ENCODE results near the gene ZNF827.

Gene ZNF827

DNA sequence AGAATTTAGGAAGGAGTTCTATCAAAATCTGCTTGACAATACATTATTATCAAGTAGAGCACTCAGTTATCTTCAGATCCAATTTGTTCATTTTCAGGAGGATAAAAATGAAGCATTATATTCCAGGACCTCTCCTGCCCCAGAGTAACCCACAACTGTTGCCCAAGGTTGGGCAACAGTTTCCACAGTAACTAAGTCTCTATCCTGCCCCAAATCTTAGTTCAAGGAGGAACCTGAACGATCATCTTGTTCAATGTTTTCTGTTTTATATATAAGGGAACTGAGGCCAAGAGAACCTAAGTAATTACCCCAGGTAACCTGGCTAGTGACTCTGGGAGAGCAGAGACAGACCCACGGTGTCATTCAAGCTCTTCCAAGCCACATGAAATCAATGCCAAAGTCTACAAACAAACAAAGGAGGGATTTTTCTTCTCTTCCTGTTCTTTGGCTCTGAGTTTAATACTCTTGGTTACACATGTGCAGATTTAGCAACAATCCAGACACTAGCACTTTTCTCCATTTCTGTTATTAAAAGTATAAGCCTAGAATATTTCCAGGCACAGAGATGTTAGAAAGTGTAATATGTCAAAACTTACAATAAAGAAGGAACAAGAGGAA is 153.1 kb downstream of the ZNF827 start:
- no peaks in the 10 kb centered on the region for H3K9me3 ChIP-seq
- H3K4me3 ChIP-seq (ENCODE audit: low read depth in 1 of 2, low read length in 1 of 2), result no peak overlapping the region
- H3K4me1 ChIP-seq (ENCODE audit: control insufficient read depth in 1 of 2, insufficient read depth in 1 of 2, low read depth in 1 of 2, low read length in 1 of 2), result peaks cover 19 to 26% of the 10 kb centered on the region in 2 experiments
- H3K27ac ChIP-seq, result peak overlapping the region; percentile 49
- no peaks in the 10 kb centered on the region for H3K27me3 ChIP-seq
- no peaks in the 10 kb centered on the region for H3K36me3 ChIP-seq
- TF ChIP-seq, protein P1, sequence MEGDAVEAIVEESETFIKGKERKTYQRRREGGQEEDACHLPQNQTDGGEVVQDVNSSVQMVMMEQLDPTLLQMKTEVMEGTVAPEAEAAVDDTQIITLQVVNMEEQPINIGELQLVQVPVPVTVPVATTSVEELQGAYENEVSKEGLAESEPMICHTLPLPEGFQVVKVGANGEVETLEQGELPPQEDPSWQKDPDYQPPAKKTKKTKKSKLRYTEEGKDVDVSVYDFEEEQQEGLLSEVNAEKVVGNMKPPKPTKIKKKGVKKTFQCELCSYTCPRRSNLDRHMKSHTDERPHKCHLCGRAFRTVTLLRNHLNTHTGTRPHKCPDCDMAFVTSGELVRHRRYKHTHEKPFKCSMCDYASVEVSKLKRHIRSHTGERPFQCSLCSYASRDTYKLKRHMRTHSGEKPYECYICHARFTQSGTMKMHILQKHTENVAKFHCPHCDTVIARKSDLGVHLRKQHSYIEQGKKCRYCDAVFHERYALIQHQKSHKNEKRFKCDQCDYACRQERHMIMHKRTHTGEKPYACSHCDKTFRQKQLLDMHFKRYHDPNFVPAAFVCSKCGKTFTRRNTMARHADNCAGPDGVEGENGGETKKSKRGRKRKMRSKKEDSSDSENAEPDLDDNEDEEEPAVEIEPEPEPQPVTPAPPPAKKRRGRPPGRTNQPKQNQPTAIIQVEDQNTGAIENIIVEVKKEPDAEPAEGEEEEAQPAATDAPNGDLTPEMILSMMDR (IDR thresholded peaks at IDR 0.05), result no peak

- H3K36me3 ChIP-seq, result no peaks in the 10 kb centered on the region
- H3K4me3 ChIP-seq (ENCODE audit: low read depth in 1 of 2, low read length in 1 of 2), result no peak overlapping the region
- H3K27ac ChIP-seq, result no peak overlapping the region
- H3K4me1 ChIP-seq (ENCODE audit: control insufficient read depth in 1 of 2, insufficient read depth in 1 of 2, low read depth in 1 of 2, low read length in 1 of 2), result peaks cover 21 to 33% of the 10 kb centered on the region in 2 experiments
- TF ChIP-seq, protein P1 (IDR thresholded peaks at IDR 0.05), result no peak
- no peaks in the 10 kb centered on the region for H3K27me3 ChIP-seq
- H3K9me3 ChIP-seq, result no peaks in the 10 kb centered on the region
Measured at GRCh38 chr4:145784036-145784435, 154.6 kb downstream of the ZNF827 start.

DNA sequence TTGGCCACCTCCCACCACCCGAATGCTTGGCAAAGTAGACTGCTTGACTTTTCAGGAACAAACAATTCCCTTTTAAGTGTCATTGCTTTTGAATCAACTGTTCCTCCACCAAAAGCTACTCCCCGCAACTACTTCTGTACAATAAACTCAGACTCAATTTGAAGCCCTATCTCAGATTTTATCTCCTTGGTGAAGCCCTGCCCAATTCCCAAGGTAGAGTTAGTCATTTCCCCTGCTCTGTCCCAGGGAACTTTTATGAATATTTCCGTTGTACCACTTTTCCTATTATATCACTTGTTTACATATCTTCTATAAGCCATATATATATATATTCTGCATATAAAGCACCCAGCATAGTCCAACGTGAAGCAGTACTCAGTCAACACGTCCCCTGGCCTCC is 155.9 kb downstream of the ZNF827 start:
- peaks cover 22 to 35% of the 10 kb centered on the region in 2 experiments for H3K4me1 ChIP-seq (ENCODE audit: control insufficient read depth in 1 of 2, insufficient read depth in 1 of 2, low read depth in 1 of 2, low read length in 1 of 2)
- no peaks in the 10 kb centered on the region for H3K9me3 ChIP-seq
- H3K27ac ChIP-seq, result no peak overlapping the region
- H3K27me3 ChIP-seq, result no peaks in the 10 kb centered on the region
- TF ChIP-seq, protein P1 (IDR thresholded peaks at IDR 0.05), result no peak
- no peaks in the 10 kb centered on the region for H3K36me3 ChIP-seq
- no peak overlapping the region for H3K4me3 ChIP-seq (ENCODE audit: low read depth in 1 of 2, low read length in 1 of 2)

DNA sequence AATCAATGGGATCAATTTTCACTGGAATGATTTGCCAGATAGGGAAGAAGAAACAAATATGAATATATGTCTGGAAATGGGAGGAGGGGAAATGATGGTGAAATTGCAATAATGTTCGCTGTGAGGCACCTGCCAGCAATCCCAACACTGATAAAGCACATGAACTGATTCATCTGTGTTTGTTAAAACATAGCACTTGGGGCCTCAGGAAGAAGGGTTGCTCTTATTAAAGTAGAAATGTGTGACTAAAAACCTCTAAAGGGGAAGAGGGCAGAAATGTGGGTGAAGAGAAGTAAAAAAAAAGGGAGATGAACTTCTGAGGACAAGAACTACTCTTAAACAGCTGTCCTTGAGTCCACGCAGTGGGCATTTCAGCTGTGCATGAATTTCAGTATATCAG is 157.3 kb downstream of the ZNF827 start:
- H3K27me3 ChIP-seq, result no peaks in the 10 kb centered on the region
- no peak overlapping the region for H3K4me3 ChIP-seq (ENCODE audit: low read depth in 1 of 2, low read length in 1 of 2)
- no peak overlapping the region for H3K27ac ChIP-seq
- no peaks in the 10 kb centered on the region for H3K9me3 ChIP-seq
- TF ChIP-seq, protein P1 (IDR thresholded peaks at IDR 0.05), result no peak
- no peaks in the 10 kb centered on the region for H3K36me3 ChIP-seq
- peaks cover 16 to 24% of the 10 kb centered on the region in 2 experiments for H3K4me1 ChIP-seq (ENCODE audit: control insufficient read depth in 1 of 2, insufficient read depth in 1 of 2, low read depth in 1 of 2, low read length in 1 of 2)

DNA sequence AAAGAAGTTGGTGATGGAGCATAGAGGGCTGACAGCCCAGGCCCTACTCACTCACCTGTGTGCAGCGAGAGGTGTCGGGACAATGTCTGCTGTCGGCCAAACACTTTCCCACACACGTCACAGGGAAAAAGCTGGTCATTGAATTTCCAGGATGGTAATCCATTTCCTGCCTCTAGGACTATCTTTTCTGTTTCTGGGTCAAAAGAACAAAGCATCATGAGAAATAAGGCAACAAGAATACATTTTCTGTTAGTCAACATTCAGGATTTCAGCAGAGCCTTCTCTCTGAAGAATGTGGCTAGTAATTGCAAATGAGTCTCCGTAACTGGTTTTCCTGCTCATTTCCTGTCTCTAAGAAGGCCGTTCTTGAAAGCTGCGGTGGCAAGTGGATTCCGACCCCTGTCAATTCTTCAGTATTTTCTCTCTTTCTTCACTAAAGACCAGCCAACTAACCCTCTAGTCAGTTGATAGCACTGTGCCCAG is 159.3 kb downstream of the ZNF827 start:
- Histone ChIP-seq H3K27me3 (no peaks in the 10 kb centered on the region), H3K27ac (no peak overlapping the region), H3K4me3 (ENCODE audit: low read depth in 1 of 2, low read length in 1 of 2) (no peak overlapping the region), H3K9me3 (no peaks in the 10 kb centered on the region), H3K36me3 (no peaks in the 10 kb centered on the region), H3K4me1 (ENCODE audit: control insufficient read depth in 1 of 2, insufficient read depth in 1 of 2, low read depth in 1 of 2, low read length in 1 of 2) (peaks cover 3 to 10% of the 10 kb centered on the region in 2 experiments)
- TF ChIP-seq, protein P1 (IDR thresholded peaks at IDR 0.05), result no peak
